HG03045 (cell line): Measurements from ENCODE around the gene OR4M2.
"Not testable (repeated sequence)": the region's sequence is repeated elsewhere in the genome, so short reads cannot be mapped to it uniquely, and the experiment has no call there.

ENCODE experiments used
- ATAC-seq: cut with Tn5 transposase; IDR thresholded peaks from one replicate; pipeline ENCODE4 v1.9.1; 2021; ENCODE audit warnings: mild to moderate bottlenecking, moderate library complexity; ENCODE audit not compliant: unreplicated experiment

Gene OR4M2, protein sequence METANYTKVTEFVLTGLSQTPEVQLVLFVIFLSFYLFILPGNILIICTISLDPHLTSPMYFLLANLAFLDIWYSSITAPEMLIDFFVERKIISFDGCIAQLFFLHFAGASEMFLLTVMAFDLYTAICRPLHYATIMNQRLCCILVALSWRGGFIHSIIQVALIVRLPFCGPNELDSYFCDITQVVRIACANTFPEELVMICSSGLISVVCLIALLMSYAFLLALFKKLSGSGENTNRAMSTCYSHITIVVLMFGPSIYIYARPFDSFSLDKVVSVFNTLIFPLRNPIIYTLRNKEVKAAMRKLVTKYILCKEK

DNA sequence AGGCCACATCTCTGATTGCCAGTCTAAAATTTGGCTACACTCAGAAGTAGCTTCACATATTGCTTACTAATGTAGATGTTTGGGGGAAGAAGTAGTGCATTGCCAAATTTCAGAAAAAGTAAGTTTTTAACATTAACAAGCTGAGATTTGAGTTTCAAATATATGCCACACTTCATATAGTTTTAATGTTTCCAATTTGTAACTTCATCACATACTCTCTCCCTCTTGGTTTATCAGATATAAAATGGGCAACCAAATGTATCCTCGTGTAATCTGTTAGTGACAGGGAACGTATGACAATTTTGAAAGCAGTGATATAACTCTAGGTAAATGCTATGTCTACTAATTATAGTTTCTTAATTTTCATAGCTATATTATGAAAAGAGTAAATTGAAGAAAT lies at the start of gene OR4M2:
Gene OR4M2, plus strand, starts transcription at position 301 of the 400 bp plus-strand sequence. Its CDS starts 98 bp downstream, at position 399.
- ATAC-seq: not testable (repeated sequence)

GRCh38 chr15:22069267-22069666 lies 11.1 kb upstream of the OR4M2 start:
- ATAC-seq: not testable (repeated sequence)

DNA sequence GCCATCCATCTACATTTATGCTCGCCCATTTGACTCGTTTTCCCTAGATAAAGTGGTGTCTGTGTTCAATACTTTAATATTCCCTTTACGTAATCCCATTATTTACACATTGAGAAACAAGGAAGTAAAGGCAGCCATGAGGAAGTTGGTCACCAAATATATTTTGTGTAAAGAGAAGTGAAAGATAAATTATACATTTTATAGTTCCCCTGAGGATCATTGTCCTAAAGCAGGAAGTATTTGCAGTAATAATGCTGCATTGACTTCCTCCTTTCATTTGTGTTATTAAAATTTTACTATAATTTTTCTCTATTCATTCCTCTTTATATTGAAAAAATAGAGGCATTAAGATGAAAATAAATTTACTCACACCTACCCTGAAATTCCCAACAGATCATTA lies 1.1 kb downstream of the OR4M2 start:
- not testable (repeated sequence) for ATAC-seq

DNA sequence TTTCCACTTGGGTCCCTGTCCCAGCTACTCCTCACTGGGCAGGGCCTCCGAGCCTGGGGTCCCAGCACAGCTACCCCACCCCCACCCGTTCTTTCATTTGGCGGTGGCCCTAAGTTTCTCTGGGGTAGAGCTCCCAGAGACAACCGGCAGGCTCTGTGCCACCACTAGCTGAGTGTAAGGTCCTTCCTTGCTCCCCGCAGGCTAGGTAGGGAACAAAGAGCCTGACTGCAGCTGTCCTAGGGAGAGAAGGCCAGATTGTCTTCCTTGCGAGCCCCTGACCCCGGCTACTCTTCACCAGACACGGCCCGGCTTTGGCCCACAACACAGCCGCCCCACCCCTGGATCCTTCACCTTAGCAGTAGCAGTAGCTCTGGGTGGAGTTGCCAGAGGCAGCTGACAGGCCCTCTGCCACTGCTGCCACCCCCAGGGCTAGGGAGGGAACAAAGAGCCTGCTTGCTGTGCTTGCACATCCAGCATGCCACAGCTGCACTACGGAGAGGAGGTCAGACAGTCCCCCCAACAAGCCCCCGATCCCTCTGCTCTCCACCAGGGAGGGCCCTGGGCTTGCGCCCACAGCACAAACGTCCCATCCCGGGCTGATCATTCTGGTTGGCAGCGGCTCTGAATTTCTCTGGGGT lies 18.4 kb downstream of the OR4M2 start:
- not testable (repeated sequence) for ATAC-seq

GRCh38 chr15:22099289-22099891 lies 19.1 kb downstream of the OR4M2 start:
- peak; percentile 47 for ATAC-seq

DNA sequence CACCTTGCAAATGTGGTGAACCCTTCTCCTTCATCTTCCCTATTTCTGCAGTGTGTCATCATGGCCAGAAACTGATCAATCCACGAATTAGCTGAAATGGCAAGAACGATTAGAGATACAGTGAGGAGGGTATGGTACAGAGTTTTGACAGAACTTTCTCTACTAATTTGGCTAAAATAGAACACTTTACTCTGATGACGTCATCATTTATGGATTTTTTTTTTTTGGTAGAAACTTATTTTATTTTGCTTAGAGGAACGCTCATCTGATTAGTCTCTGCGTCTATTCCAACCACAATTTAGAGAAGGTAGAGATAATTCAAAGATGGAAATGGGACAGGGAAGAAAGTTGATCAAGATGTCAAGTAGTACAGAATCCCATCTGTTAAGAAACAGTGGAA lies 41.7 kb downstream of the OR4M2 start:
- not testable (repeated sequence) for ATAC-seq
